ENCODE results near the gene GANAB.

GANAB gene

GRCh38 chr11:62678770-62679696 lies 32.6 kb upstream of the GANAB start, which contains the start of gene UBXN1 (continued):
- TF ChIP-seq PATZ1 (CRISPR knock-in tag; IDR thresholded peaks at IDR 0.05; ENCODE audit: borderline replicate concordance) (no peak), ESRRG (CRISPR knock-in tag; IDR thresholded peaks at IDR 0.05) (no peak), OSR1 (CRISPR knock-in tag; IDR thresholded peaks at IDR 0.05) (no peak), RARB (CRISPR knock-in tag; IDR thresholded peaks at IDR 0.05) (no peak), TCF4 (CRISPR knock-in tag; IDR thresholded peaks at IDR 0.05; ENCODE audit: borderline replicate concordance) (no peak)

GRCh38 chr11:62678433-62678769 lies 32.0 kb upstream of the GANAB start:
- ATAC-seq, result peak; percentile 10
- TF ChIP-seq ZNF565 (CRISPR knock-in tag; conservative IDR thresholded peaks at IDR 0.05; ENCODE audit: low read depth), result no peak
- TF ChIP-seq SNAI2 (CRISPR knock-in tag; IDR thresholded peaks at IDR 0.05), result no peak
- no peak for TF ChIP-seq ISL1 (CRISPR knock-in tag; IDR thresholded peaks at IDR 0.05)
- TF ChIP-seq PATZ1 (CRISPR knock-in tag; IDR thresholded peaks at IDR 0.05; ENCODE audit: borderline replicate concordance), result no peak
- no peak for TF ChIP-seq PPARA (CRISPR knock-in tag; IDR thresholded peaks at IDR 0.05; ENCODE audit: borderline replicate concordance)
- no peak for TF ChIP-seq ARNTL (CRISPR knock-in tag; IDR thresholded peaks at IDR 0.05; ENCODE audit: borderline replicate concordance, low read depth)
- no peak for TF ChIP-seq POU6F1 (CRISPR knock-in tag; IDR thresholded peaks at IDR 0.05; ENCODE audit: borderline replicate concordance, low read depth)
- TF ChIP-seq ZNF8 (CRISPR knock-in tag; IDR thresholded peaks at IDR 0.05), result no peak
- TF ChIP-seq ZFP3 (CRISPR knock-in tag; IDR thresholded peaks at IDR 0.05), result no peak
- no peak for TF ChIP-seq ZNF70 (CRISPR knock-in tag; IDR thresholded peaks at IDR 0.05)
- no peak for TF ChIP-seq CSRNP3 (CRISPR knock-in tag; IDR thresholded peaks at IDR 0.05)

GRCh38 chr11:62677714-62678113 lies 31.3 kb upstream of the GANAB start:
- ATAC-seq, result no peak
- TF ChIP-seq ZFP3 (CRISPR knock-in tag; IDR thresholded peaks at IDR 0.05), result no peak
- TF ChIP-seq ZNF8 (CRISPR knock-in tag; IDR thresholded peaks at IDR 0.05), result no peak
- no peak for TF ChIP-seq PATZ1 (CRISPR knock-in tag; IDR thresholded peaks at IDR 0.05; ENCODE audit: borderline replicate concordance)
- no peak for TF ChIP-seq ZC3H10 (CRISPR knock-in tag; IDR thresholded peaks at IDR 0.05)
- no peak for TF ChIP-seq GLIS3 (CRISPR knock-in tag; IDR thresholded peaks at IDR 0.05)
- TF ChIP-seq CSDC2 (CRISPR knock-in tag; IDR thresholded peaks at IDR 0.05), result no peak
- no peak for TF ChIP-seq TCF4 (CRISPR knock-in tag; IDR thresholded peaks at IDR 0.05; ENCODE audit: borderline replicate concordance)
- no peak for TF ChIP-seq ESRRG (CRISPR knock-in tag; IDR thresholded peaks at IDR 0.05)
- no peak for TF ChIP-seq POU6F1 (CRISPR knock-in tag; IDR thresholded peaks at IDR 0.05; ENCODE audit: borderline replicate concordance, low read depth)
- no peak for TF ChIP-seq RARB (CRISPR knock-in tag; IDR thresholded peaks at IDR 0.05)
- TF ChIP-seq ARNTL (CRISPR knock-in tag; IDR thresholded peaks at IDR 0.05; ENCODE audit: borderline replicate concordance, low read depth), result no peak
- TF ChIP-seq ZNF565 (CRISPR knock-in tag; conservative IDR thresholded peaks at IDR 0.05; ENCODE audit: low read depth), result no peak
- TF ChIP-seq ISL1 (CRISPR knock-in tag; IDR thresholded peaks at IDR 0.05), result no peak
- TF ChIP-seq ZNF70 (CRISPR knock-in tag; IDR thresholded peaks at IDR 0.05), result no peak
- no peak for TF ChIP-seq TOX (CRISPR knock-in tag; IDR thresholded peaks at IDR 0.05; ENCODE audit: borderline replicate concordance)
- TF ChIP-seq PPARA (CRISPR knock-in tag; IDR thresholded peaks at IDR 0.05; ENCODE audit: borderline replicate concordance), result no peak
- TF ChIP-seq CREB5 (CRISPR knock-in tag; IDR thresholded peaks at IDR 0.05; ENCODE audit: low read depth), result no peak
- no peak for TF ChIP-seq ZFP30 (CRISPR knock-in tag; IDR thresholded peaks at IDR 0.05)
